HL-60 (cell line): ENCODE measurements around the gene LBH.

ENCODE experiments used
- DNase-seq, 2 experiments: peaks; one replicate each; pipeline ENCODE4 v3.0.0-alpha.2; 2010 to 2020; ENCODE audit warnings: low read depth in 1 of 2, low spot score in 1 of 2
- H3K27ac ChIP-seq: fragments of 250-450 bp; sonication (Bioruptor Pico); replicated peaks from 2 replicates; pipeline ENCODE4 v1.5.1; 2020; ENCODE audit warnings: mild to moderate bottlenecking, moderate library complexity
- H3K27me3 ChIP-seq: fragments of 250-450 bp; sonication (Bioruptor Pico); 2 replicates; pipeline ENCODE4 v1.5.1; 2021; ENCODE audit warnings: mild to moderate bottlenecking, moderate library complexity; ENCODE audit not compliant: insufficient read depth, poor library complexity, severe bottlenecking
- H3K4me3 ChIP-seq: replicated peaks from 2 replicates; pipeline ENCODE4 v1.5.1; 2011; ENCODE audit warnings: mild to moderate bottlenecking, control low read depth, low read length; ENCODE audit not compliant: insufficient read depth
- CTCF ChIP-seq: IDR thresholded peaks from one replicate; pipeline ENCODE4 v1.5.1; 2011; ENCODE audit warnings: low read length, control low read depth, inconsistent platforms; ENCODE audit not compliant: insufficient read depth
- GABPA ChIP-seq: IDR thresholded peaks from 2 replicates; pipeline ENCODE4 v1.6.1; 2012; ENCODE audit warnings: low read depth
- POLR2AphosphoS5 ChIP-seq: IDR thresholded peaks from 2 replicates; pipeline ENCODE4 v1.6.1; 2012; ENCODE audit warnings: low read depth
- REST ChIP-seq: IDR thresholded peaks from 2 replicates; pipeline ENCODE4 v1.6.1; 2012; ENCODE audit warnings: low read depth; ENCODE audit not compliant: insufficient replicate concordance
- SPI1 ChIP-seq: IDR thresholded peaks from 2 replicates; pipeline ENCODE4 v1.6.1; 2012; ENCODE audit warnings: low read depth, mild to moderate bottlenecking, borderline replicate concordance

LBH gene

GRCh38 chr2:30221531-30221930 lies 9.8 kb upstream of the LBH start:
- no peak overlapping the region for H3K27ac ChIP-seq
- no peak for TF ChIP-seq CTCF
- no peak for TF ChIP-seq SPI1
- no peak for TF ChIP-seq GABPA
- TF ChIP-seq POLR2AphosphoS5, result no peak
- no peak for TF ChIP-seq REST
- H3K27me3 ChIP-seq, result no peaks in the 10 kb centered on the region
- H3K4me3 ChIP-seq, result no peak overlapping the region
- DNase-seq, result no peak

GRCh38 chr2:30222031-30222430 lies 9.3 kb upstream of the LBH start:
- H3K27ac ChIP-seq, result no peak overlapping the region
- DNase-seq, result no peak
- no peak overlapping the region for H3K4me3 ChIP-seq
- no peaks in the 10 kb centered on the region for H3K27me3 ChIP-seq
- no peak for TF ChIP-seq SPI1
- TF ChIP-seq CTCF, result no peak
- no peak for TF ChIP-seq REST
- no peak for TF ChIP-seq POLR2AphosphoS5
- TF ChIP-seq GABPA, result no peak

- no peak for TF ChIP-seq REST
- TF ChIP-seq CTCF, result no peak
- no peak for TF ChIP-seq GABPA
- no peak for TF ChIP-seq SPI1
- TF ChIP-seq POLR2AphosphoS5, result no peak
- Histone ChIP-seq H3K27ac (no peak overlapping the region), H3K27me3 (no peaks in the 10 kb centered on the region), H3K4me3 (no peak overlapping the region)
- no peak for DNase-seq
Observed at GRCh38 chr2:30222636-30223360, 8.5 kb upstream of the LBH start.
